HG02642 (cell line): Measurements from ENCODE around the gene CUBN.

ENCODE experiments used
- ATAC-seq: cut with Tn5 transposase; IDR thresholded peaks from one replicate; pipeline ENCODE4 v1.9.1; 2021; ENCODE audit warnings: mild to moderate bottlenecking; ENCODE audit not compliant: unreplicated experiment, poor library complexity

The CUBN gene

DNA sequence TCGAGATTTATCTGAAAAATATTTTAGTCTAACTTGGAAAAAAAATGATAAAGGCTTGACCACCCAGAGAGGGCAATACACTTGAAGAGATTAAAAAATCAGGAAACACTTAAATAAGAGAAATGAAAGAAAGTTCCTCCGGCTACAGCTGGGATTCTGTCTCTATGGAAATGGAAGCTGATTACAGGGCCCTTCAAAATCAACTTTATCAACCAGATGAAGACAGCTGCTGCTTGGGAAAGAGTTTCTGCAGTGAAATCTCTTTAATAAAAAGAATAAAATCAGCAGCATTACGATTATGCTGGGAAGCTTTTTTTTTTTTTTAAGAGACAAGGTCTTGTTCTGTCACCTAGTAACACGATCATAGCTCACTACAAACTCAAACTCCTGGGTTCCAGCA is 316.9 kb downstream of the CUBN start:
- ATAC-seq, result no peak

GRCh38 chr10:16811765-16812164 is 317.8 kb downstream of the CUBN start:
- ATAC-seq, result no peak

- no peak for ATAC-seq
Measured at GRCh38 chr10:16811292-16811691, 318.3 kb downstream of the CUBN start.

DNA sequence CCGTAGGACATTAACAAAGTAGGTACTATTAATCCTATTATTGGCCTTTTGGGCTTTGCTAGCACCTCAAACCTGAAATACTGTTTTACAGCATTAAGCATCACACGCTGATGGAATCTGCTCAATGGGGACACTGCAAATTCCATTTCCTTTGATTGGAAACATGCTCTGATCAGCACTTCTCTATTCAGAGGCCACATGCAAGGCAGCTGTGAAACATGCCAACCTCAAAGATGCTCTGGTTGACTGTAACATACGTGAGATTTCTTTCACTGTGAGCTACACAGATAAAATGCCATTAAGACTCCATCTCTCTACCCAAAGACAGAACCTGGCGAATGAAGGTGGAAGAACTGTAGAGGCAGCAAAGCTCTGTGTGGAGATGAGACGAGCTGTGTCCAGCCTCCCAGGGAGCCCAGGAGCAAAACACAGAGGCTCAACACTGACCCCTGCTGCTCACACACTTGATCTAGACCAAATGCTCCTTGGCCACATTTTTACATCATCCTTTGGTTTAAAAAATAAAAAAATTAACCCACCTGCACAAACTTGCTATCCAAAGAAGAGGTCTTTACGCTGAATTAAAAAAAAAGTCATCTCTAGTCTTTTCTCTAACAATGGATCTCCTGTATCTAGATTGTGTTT is 320.4 kb downstream of the CUBN start:
- peak; percentile 85 for ATAC-seq

DNA sequence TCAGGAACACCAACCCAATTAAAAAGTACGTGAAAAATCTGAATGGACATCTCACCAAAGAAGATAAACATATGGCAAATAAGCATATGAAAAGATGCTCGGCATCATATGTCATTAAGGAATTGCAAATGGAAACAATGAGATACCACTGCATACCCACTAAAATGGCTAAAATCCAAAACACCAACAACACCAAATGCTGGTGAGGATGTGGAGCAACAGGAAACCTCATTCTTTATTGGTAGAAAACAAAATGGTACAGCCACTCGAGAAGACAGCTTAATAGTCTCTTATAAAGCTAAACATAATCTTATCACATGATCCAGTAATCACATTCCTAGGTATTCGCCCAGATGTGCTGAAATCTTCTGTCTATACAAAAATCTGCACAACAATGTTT is 325.5 kb downstream of the CUBN start:
- no peak for ATAC-seq

DNA sequence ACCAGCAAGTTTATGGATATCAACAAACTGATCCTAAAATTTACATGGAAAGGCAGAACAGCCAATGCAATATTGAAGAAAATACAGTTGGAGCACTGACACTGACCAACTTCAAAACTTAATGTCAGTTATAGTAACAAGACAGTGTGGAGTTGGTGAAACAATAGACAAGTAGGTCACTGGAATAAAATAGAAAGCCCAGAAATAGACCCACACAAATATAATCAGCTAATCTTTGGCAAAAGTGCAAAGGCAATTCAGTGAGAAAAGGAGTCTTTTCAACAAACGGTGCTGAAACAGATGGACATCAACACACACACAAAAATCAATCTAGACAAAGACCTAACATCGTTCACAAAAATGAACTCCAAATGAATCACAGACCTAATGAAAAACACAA is 326.1 kb downstream of the CUBN start:
- no peak for ATAC-seq

DNA sequence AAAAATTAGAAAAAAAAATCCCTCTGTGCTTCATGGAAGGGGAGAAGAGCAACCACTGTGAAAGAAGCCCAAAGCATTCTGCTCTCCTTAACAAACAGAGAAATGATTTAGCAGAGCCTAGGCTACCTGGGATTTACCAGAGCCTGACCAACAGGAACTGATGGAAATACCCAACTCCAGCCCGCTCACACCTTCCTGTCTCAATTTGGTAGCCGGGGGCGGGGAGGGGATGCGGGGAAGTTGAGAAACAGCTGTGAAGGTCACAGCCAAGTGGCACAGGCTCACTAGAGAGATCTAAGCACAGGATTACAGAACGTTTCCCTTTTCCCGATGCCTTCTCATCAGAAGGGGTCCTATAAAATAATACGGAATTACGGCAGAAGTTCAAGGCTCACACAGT is 330.0 kb downstream of the CUBN start:
- peak; percentile 90 for ATAC-seq

- ATAC-seq, result no peak
Measured at GRCh38 chr10:16798571-16798970, 331.0 kb downstream of the CUBN start.

GRCh38 chr10:16795410-16796073 is 334.1 kb downstream of the CUBN start:
- no peak for ATAC-seq

GRCh38 chr10:16794005-16794404 is 335.6 kb downstream of the CUBN start:
- ATAC-seq, result no peak

DNA sequence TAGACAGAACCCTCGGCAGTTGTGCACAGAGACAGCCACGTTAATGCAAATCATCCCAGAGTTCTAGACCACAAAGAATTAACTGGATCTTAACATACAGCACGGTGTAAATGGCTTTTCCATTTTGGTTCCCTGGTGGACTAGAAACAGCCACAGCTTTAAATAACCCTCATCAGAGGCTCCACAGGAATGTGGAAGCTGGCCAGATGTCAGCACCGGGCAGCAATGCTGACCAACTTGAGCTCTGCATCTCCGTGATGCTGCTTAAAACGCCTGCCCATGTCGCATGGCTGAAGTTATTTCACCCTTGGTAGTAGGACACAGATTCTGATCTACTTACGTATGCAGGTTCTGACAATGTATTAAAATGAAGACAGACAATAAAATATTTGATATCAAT is 336.9 kb downstream of the CUBN start:
- no peak for ATAC-seq

DNA sequence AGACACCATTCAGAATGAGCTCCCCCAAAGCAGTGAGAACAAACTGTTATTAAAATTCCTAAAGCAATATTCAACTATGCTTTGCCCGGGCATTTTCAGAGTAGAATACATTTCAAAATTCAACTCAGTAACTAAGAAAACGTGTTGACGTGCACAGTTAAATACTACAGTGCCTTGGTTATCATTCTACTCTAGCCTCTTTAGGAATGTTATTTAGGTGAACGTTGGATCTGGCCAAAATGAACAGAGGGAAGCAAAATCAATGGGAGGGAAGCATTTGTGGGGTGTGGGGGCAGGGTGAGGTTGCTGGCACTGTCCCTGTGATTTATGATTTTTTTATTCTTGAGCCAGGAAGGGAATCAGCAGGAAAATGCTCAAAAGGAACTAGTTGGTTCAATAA is 339.8 kb downstream of the CUBN start:
- ATAC-seq, result no peak

- ATAC-seq, result no peak
Measured at GRCh38 chr10:16789261-16789660, 340.4 kb downstream of the CUBN start.

DNA sequence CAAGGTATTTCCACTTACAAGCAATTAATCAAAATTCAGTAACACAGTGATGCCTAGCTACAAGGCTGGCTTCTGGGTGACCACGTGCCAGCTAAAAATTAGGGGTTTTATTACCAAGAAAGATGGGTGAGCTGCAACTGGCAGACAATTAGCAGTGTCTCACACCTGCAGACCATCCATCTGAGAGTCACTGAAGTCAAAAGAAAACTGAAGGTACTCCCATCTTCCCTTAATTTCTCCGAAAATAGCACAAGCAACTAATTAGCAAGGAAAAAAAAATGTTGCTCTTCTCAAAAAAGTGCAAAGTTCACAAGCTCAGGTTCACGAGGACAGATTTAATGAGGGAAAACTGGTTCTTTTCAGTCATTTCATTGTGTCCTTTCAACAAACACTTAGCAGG is 340.8 kb downstream of the CUBN start:
- no peak for ATAC-seq

DNA sequence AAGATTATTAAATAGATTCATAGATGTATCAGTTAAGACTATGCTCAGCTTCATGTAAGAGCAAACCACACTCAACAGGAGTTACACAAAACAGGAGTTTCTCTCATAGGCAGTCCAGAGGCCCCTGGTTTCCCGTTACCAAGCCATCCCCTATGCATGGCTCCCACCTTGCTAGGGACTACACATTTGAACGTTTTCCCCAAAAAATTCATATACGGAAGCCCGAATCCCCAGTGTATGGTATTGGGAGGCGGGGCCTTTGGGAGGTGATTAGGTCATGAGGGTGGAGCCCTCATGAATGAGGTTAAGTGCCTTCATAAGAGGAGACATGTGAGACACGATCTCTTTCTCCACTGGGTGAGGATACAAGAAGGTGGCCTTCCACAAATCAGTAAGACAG is 341.5 kb downstream of the CUBN start:
- ATAC-seq, result peak; percentile 42

DNA sequence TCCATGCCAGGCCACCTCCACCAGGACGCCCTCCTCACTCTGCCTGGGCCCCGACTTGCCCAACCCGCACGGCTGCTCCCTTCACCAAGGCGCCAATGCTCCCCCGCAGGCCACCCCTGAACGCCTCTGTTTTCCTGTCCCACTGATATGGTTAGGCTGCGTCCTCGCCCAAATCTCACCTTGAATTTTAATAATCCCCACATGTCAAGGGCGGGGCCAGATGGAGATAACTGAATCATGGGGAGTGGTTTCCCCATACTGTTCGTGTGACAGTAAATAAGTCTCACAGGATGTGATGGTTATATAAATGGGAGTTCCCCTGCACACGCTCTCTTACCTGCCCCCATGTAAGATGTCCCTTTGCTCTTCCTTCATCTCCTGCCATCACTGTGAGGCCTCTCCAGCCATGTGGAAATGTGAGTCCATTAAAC is 342.2 kb downstream of the CUBN start:
- peak; percentile 82 for ATAC-seq

- no peak for ATAC-seq
Measured at GRCh38 chr10:16780338-16780880, 349.2 kb downstream of the CUBN start.

GRCh38 chr10:16779384-16779915 is 350.2 kb downstream of the CUBN start:
- peak; percentile 74 for ATAC-seq

DNA sequence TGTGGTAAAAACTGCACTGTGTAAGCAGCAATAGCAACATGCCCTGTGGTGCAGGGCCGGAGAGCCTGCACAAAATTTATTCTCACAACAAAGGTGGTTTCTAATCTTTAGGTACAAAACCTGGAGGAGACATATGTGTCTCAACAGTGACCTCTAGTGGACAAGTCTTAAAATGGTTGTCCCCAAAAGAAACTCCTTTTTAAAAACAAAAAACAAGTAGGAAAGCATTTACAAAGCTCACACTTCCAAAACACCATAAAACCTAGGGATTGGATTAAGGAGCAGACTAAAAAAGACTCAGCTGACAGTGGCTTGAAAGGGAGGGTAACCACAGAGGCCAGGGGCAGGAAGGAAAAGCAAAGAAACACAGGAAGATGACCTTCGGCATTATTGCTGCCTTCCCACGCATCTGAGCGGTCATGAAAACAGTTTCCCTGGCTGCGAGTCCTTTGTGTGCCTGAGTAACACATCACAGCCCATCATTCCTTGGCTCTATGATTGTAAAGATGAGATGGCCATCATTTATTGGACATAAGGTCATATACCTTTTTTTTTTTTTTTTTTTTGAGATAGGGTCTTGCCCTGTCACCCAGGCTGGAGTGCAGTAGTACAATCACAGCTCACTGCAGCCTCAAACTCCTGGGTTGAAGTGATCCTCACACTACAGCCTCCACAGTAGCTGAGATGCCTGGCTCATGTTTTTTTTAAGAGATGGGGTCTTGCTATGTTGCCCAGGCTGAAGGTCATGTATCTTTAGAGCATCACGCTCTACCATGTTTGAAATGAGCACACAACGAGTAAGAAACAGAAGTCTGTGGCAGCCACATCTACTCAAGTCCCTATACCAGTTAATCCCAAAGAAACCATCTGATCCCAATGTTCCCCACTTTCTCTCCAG is 351.9 kb downstream of the CUBN start:
- ATAC-seq, result no peak

DNA sequence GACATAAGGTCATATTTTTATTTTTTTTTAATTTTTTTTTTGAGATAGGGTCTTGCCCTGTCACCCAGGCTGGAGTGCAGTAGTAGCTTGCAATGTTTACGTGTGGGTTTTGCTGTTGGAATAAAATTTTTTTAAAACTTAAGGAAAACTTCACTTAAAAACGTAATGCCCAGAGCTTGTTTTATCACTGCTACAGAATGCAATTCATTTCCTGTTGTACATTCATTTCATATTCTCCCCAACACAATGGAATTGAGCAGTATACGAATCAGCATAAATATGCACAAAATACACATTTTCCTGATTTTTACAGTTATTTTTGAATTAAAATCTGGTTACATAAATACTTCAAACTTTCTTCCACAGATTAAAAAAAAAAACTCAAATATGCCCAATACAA is 352.7 kb downstream of the CUBN start:
- ATAC-seq, result no peak
